GM13976 (cell line): Measurements from ENCODE around the gene AKTIP.

Experiments used
- DNase-seq: peaks from one replicate; pipeline ENCODE4 v3.0.0; 2012; ENCODE audit warnings: low spot score
- in situ Hi-C: fragments of 300-500 bp; cut with MboI; formaldehyde crosslinking; loops from one replicate; pipeline ENCODE4 v1.12.0; 2022; ENCODE audit warnings: low sequenced_read_pairs, mixed read lengths, inconsistent platforms; ENCODE audit not compliant: unreplicated experiment
- TF ChIP-seq, protein P1 (sequence below): IDR thresholded peaks from 2 replicates; pipeline ENCODE4 v1.5.1; 2012; ENCODE audit warnings: borderline replicate concordance, mild to moderate bottlenecking; ENCODE audit not compliant: insufficient read depth; ENCODE audit errors: extremely low read depth, missing control alignments, control extremely low read depth

AKTIP gene

DNA sequence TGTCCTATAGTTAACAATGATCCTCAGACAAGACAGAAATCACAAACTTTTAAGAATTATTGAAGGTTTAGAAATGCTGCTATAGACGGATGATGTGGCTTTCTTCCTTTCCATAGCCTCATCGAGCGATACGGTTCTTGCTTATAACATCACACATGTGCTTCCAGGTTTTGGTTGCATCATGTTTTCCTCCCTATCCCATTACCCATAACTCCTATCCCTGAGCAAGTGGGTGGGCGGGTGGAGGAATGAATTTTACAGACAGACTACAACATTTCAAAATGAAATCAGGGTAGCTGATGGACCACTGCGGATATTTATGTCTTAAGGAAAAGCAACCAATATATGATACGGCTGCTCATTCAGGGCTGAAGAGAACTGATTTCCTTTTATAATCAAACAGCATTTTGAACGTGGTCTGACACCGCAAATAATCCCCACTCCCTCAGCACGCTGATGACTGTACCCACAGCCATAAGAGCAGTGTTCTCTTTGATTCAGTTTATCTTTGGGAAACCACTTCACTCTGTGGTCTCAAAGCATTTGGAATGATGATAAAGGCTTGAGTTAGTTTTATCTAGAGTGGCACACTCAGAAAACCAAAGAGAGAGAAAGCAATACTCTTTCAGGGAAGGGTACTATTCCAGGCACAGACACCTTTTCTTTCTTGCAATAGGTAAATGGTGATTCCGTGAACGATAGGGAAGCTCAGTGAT is 4.6 kb upstream of the AKTIP start:
- TF ChIP-seq, protein P1, sequence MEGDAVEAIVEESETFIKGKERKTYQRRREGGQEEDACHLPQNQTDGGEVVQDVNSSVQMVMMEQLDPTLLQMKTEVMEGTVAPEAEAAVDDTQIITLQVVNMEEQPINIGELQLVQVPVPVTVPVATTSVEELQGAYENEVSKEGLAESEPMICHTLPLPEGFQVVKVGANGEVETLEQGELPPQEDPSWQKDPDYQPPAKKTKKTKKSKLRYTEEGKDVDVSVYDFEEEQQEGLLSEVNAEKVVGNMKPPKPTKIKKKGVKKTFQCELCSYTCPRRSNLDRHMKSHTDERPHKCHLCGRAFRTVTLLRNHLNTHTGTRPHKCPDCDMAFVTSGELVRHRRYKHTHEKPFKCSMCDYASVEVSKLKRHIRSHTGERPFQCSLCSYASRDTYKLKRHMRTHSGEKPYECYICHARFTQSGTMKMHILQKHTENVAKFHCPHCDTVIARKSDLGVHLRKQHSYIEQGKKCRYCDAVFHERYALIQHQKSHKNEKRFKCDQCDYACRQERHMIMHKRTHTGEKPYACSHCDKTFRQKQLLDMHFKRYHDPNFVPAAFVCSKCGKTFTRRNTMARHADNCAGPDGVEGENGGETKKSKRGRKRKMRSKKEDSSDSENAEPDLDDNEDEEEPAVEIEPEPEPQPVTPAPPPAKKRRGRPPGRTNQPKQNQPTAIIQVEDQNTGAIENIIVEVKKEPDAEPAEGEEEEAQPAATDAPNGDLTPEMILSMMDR, result no peak
- DNase-seq, result no peak
- in situ Hi-C loops, result no loop called here

- in situ Hi-C loops, result no loop called here
- TF ChIP-seq, protein P1, result no peak
- no peak for DNase-seq
These were observed 3.2 kb upstream of the AKTIP start for GRCh38 chr16:53506254-53506653.

GRCh38 chr16:53504665-53505064 is 1.7 kb upstream of the AKTIP start:
- TF ChIP-seq, protein P1, result no peak
- in situ Hi-C loops, result no loop called here
- DNase-seq, result no peak

- DNase-seq, result no peak
- in situ Hi-C loops, result no loop called here
These were observed 1.1 kb upstream of the AKTIP start for GRCh38 chr16:53503991-53504663.

DNA sequence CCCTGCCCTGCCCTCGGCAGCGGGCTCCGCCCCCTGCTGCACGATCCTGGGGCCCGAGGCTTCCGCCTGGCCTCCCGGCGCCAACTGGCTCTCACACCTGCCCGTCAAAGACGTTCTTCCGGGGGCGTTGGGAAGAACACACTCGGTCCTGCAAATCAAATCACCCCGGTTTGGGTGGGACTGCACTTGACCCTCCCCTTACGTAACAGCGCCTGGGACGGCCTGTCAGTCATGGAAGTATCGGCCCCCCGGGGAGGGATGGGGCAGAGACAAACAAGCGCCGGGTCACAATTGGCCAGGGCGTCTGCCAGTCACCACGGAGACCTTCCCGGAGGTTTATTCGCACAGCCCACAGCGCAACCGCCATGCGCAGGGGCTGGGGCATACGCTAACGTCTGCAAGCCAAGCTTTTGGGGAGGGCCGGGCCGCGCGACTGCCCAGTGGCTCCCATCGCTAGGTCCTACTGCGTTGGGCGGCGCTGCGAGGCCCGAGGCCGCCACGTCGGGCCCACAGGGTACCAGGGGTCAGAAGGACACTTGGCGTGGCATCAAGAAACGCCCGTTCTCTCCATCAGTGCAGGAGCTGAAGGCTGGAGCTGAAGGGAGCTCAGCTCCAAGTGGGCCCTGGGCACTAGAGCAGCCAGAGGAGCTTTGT is 388 bp upstream of the AKTIP start:
- TF ChIP-seq, protein P1, result no peak
- in situ Hi-C loops, result no loop called here
- peak; percentile 99 for DNase-seq

More at GRCh38 chr16:53503991-53504663, 1.1 kb upstream of the AKTIP start:
- TF ChIP-seq, protein P1, result no peak

- in situ Hi-C loops, result no loop called here
- TF ChIP-seq, protein P1, result no peak
- no peak for DNase-seq
These were observed 1.7 kb downstream of the AKTIP start for GRCh38 chr16:53501216-53501859.
